Measurements from ENCODE around the gene TMEM200A. TPM values are rescaled to one million over a fixed set of nuclear protein-coding genes. Genes with fewer than 3 reads are reported as not detected.

Gene TMEM200A
- total and polyA plus RNA-seq, 2 donors (not counting 3 experiments of a cell fraction or from before 2014, with no cell fraction given) = 0.58 to 0.75 TPM

DNA sequence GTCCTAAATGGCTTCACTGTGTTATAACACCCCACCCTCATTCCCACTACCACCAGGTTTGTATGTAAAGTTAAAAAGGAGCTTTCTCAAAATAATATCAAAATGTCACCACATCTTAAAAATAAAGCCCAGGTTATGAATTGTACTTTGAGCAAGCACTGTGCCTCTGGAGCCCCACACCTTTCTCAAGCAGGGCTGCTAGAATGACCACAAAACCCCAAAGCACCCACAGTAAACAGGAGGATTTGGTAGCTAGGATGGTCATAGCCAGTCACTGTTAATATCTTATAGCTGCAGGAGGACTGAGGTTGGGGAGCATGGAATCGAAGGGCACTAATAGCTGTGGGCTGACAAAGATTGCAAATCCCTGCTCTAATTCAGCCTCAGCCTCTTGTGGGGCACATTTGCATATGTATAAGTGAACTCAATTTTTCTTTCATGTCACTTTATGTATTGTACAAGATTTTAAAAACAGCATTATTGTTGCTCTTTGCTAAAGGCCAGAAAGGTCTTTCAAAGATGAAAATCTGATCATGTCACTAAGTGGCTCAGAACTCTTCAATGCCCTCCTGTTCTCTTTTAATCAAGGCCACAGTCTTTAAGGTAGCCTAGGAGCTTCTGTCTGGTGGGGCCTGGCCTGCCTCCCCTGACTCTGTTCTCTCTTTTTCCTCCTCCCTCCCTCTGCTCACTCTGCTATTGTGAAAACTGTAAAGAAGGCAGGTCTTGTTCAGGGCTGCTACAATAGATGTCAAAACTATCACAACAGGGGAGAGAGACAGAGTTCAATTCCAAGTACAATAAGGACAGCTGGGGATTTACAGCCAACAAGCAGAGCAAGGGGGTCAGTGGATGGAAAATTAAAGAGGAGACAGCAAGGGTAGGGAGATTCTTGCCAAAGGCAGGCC, 101.6 kb downstream of the TMEM200A start:
- H4K20me1 ChIP-seq (replicated peaks; ENCODE audit: control insufficient read depth, extremely low read depth, insufficient read depth, low read length) = no peaks in the 10 kb centered on the region
- no peaks in the 10 kb centered on the region for H3K4me1 ChIP-seq (ENCODE audit: control insufficient read depth, extremely low read depth, insufficient read depth, low read length)
- no peak for FAIRE-seq
- no peak overlapping the region for H3K27ac ChIP-seq (ENCODE audit: insufficient read depth, low read depth, low read length)
- H2AFZ ChIP-seq (ENCODE audit: low read depth, low read length) = no peak overlapping the region
- no peaks in the 10 kb centered on the region for H3K9me3 ChIP-seq (replicated peaks; ENCODE audit: control insufficient read depth, insufficient read depth, low read length)
- H3K4me2 ChIP-seq (ENCODE audit: insufficient read depth, low read length) = no peak overlapping the region
- no peak for TF ChIP-seq POLR2A (IDR thresholded peaks at IDR 0.05; ENCODE audit: low read depth, low read length)
- dilution Hi-C loops (cut with MboI; ENCODE audit: extremely low pct_ligation_motif_present, low sequenced_read_pairs) = no loop called here
- H3K79me2 ChIP-seq (ENCODE audit: control insufficient read depth, insufficient read depth, low read length) = no peaks in the 10 kb centered on the region
- ChIA-PET POLR2A (no interaction called here), CTCF (interaction anchor here (0.6 to 1.3 kb wide), 4 partner anchors 25 to 231 kb away, joined by 3 to 4 read pairs (median 3); no protein-coding TSS in a partner anchor)
- no peaks in the 10 kb centered on the region for H3K36me3 ChIP-seq (ENCODE audit: control insufficient read depth in 2 of 2, extremely low read depth in 1 of 2, insufficient read depth in 2 of 2, low read length in 2 of 2)
- no peak overlapping the region for H3K4me3 ChIP-seq (replicated peaks in 1 of 3; ENCODE audit: insufficient read depth in 1 of 3, low read depth in 1 of 3, low read length in 3 of 3)
- no peak overlapping the region for H3K9ac ChIP-seq (replicated peaks; ENCODE audit: extremely low read depth, insufficient read depth, low read length)
- H3K27me3 ChIP-seq (ENCODE audit: control insufficient read depth in 2 of 2, insufficient read depth in 2 of 2, low read length in 2 of 2) = no peaks in the 10 kb centered on the region
- no peak for DNase-seq (ENCODE audit: low read depth, low spot score)
- intact Hi-C loops (cut with micrococcal nuclease) = no loop called here
- no peaks in the 10 kb centered on the region for H3K9me1 ChIP-seq (replicated peaks; ENCODE audit: control insufficient read depth, extremely low read depth, insufficient read depth, low read length)
- no TSS peak for BruUV-seq (replicated peaks)

DNA sequence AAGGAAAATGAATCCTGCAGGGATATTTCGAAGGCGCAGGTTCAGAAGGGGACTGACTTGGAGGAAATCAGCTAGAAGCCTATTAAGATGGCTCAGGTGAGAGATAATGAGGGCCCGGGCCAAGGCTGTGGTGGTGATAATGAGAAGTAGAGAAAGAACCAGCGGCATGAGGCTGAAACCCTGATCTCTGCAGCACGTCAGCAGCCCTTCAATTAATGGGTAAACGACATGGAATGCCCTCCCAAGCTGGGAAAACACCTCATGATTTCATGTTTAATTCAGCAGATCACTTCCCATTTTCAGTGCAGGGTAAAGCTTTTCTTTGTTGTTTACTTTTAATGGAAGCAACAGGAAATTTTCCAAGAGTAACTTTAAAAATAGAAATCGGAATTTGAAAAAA, 104.9 kb downstream of the TMEM200A start:
- H3K36me3 ChIP-seq (ENCODE audit: control insufficient read depth in 2 of 2, extremely low read depth in 1 of 2, insufficient read depth in 2 of 2, low read length in 2 of 2) = no peaks in the 10 kb centered on the region
- no peak overlapping the region for H3K9ac ChIP-seq (replicated peaks; ENCODE audit: extremely low read depth, insufficient read depth, low read length)
- no peak overlapping the region for H3K4me2 ChIP-seq (ENCODE audit: insufficient read depth, low read length)
- no peaks in the 10 kb centered on the region for H3K79me2 ChIP-seq (ENCODE audit: control insufficient read depth, insufficient read depth, low read length)
- no peak for DNase-seq (ENCODE audit: low read depth, low spot score)
- no peaks in the 10 kb centered on the region for H3K9me1 ChIP-seq (replicated peaks; ENCODE audit: control insufficient read depth, extremely low read depth, insufficient read depth, low read length)
- dilution Hi-C loops (cut with MboI; ENCODE audit: extremely low pct_ligation_motif_present, low sequenced_read_pairs) (no loop called here), intact Hi-C loops (cut with micrococcal nuclease) (no loop called here)
- no peak for FAIRE-seq
- H3K27me3 ChIP-seq (ENCODE audit: control insufficient read depth in 2 of 2, insufficient read depth in 2 of 2, low read length in 2 of 2) = no peaks in the 10 kb centered on the region
- no peaks in the 10 kb centered on the region for H4K20me1 ChIP-seq (replicated peaks; ENCODE audit: control insufficient read depth, extremely low read depth, insufficient read depth, low read length)
- TF ChIP-seq, protein P1, sequence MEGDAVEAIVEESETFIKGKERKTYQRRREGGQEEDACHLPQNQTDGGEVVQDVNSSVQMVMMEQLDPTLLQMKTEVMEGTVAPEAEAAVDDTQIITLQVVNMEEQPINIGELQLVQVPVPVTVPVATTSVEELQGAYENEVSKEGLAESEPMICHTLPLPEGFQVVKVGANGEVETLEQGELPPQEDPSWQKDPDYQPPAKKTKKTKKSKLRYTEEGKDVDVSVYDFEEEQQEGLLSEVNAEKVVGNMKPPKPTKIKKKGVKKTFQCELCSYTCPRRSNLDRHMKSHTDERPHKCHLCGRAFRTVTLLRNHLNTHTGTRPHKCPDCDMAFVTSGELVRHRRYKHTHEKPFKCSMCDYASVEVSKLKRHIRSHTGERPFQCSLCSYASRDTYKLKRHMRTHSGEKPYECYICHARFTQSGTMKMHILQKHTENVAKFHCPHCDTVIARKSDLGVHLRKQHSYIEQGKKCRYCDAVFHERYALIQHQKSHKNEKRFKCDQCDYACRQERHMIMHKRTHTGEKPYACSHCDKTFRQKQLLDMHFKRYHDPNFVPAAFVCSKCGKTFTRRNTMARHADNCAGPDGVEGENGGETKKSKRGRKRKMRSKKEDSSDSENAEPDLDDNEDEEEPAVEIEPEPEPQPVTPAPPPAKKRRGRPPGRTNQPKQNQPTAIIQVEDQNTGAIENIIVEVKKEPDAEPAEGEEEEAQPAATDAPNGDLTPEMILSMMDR (IDR thresholded peaks at IDR 0.05; ENCODE audit: extremely low read depth in 1 of 2, insufficient read depth in 1 of 2, low read depth in 1 of 2, low read length in 2 of 2) = no peak
- TF ChIP-seq FOS (IDR thresholded peaks at IDR 0.05; ENCODE audit: borderline replicate concordance, insufficient read depth, low read length) = no peak
- no peak for TF ChIP-seq GATA2 (IDR thresholded peaks at IDR 0.05; ENCODE audit: insufficient read depth, insufficient read length, low read depth, low read length)
- no peak for TF ChIP-seq JUN (IDR thresholded peaks at IDR 0.05; ENCODE audit: borderline replicate concordance, insufficient read depth, insufficient read length, low read depth)
- no peak for TF ChIP-seq MYC (IDR thresholded peaks at IDR 0.05; ENCODE audit: low read depth, low read length)
- TF ChIP-seq EZH2 (IDR thresholded peaks at IDR 0.05; ENCODE audit: borderline replicate concordance, low read depth, low read length, severe bottlenecking) = no peak
- TF ChIP-seq POLR2A (IDR thresholded peaks at IDR 0.05; ENCODE audit: low read depth, low read length) = no peak
- no peak for TF ChIP-seq POLR2AphosphoS5 (IDR thresholded peaks at IDR 0.05; ENCODE audit: insufficient read depth, low read depth, low read length)
- TF ChIP-seq MAX (IDR thresholded peaks at IDR 0.05; ENCODE audit: insufficient read depth, insufficient read length) = no peak
- ChIA-PET POLR2A (no interaction called here), CTCF (interaction anchor here (1.0 to 1.1 kb wide), 2 partner anchors 21 to 105 kb away, joined by 3 read pairs; partner anchors contain the start of gene TMEM200A)
- no peak overlapping the region for H3K27ac ChIP-seq (ENCODE audit: insufficient read depth, low read depth, low read length)
- H3K9me3 ChIP-seq (replicated peaks; ENCODE audit: control insufficient read depth, insufficient read depth, low read length) = no peaks in the 10 kb centered on the region
- no peaks in the 10 kb centered on the region for H3K4me1 ChIP-seq (ENCODE audit: control insufficient read depth, extremely low read depth, insufficient read depth, low read length)
- H3K4me3 ChIP-seq (replicated peaks in 1 of 3; ENCODE audit: insufficient read depth in 1 of 3, low read depth in 1 of 3, low read length in 3 of 3) = no peak overlapping the region
- no peak overlapping the region for H2AFZ ChIP-seq (ENCODE audit: low read depth, low read length)
- BruUV-seq (replicated peaks) = no TSS peak

Data from endothelial cell of umbilical vein (primary cell).